Hepatocyte (in vitro differentiated cells): Measurements from ENCODE around the gene KIAA0753. TPM values are rescaled to one million over a fixed set of nuclear protein-coding genes. Genes with fewer than 3 reads are reported as not detected.
"Not testable (repeated sequence)": the region's sequence is repeated elsewhere in the genome, so short reads cannot be mapped to it uniquely, and the experiment has no call there.

Experiments used
- DNase-seq: peaks from one replicate; pipeline ENCODE4 v3.0.0-alpha.2; 2016; ENCODE audit warnings: low spot score
- H2AFZ ChIP-seq: fragments of 200-600 bp; sonication (generic); 2 replicates; pipeline ENCODE4 v1.6.0; 2016; ENCODE audit warnings: antibody characterized with exemption, mild to moderate bottlenecking
- H3K27ac ChIP-seq: fragments of 200-600 bp; sonication (generic); 2 replicates; pipeline ENCODE4 v1.5.1; 2016; ENCODE audit warnings: mild to moderate bottlenecking
- H3K27me3 ChIP-seq: fragments of 200-600 bp; sonication (generic); 2 replicates; pipeline ENCODE4 v1.6.1; 2016
- H3K36me3 ChIP-seq: fragments of 200-600 bp; sonication (generic); replicated peaks from 2 replicates; pipeline ENCODE4 v1.5.1; 2016; ENCODE audit warnings: low read depth; ENCODE audit not compliant: insufficient read depth
- H3K4me1 ChIP-seq: fragments of 200-600 bp; sonication (generic); 2 replicates; pipeline ENCODE4 v1.5.1; 2016; ENCODE audit warnings: mild to moderate bottlenecking, moderate library complexity; ENCODE audit not compliant: insufficient read depth
- H3K4me2 ChIP-seq: fragments of 200-600 bp; sonication (generic); 2 replicates; pipeline ENCODE4 v1.6.0; 2016
- H3K4me3 ChIP-seq: fragments of 200-600 bp; sonication (generic); 2 replicates; pipeline ENCODE4 v1.5.1; 2016; ENCODE audit warnings: mild to moderate bottlenecking
- H3K79me2 ChIP-seq: fragments of 200-600 bp; sonication (generic); 2 replicates; pipeline ENCODE4 v1.6.0; 2017; ENCODE audit warnings: mild to moderate bottlenecking
- H3K9me2 ChIP-seq: fragments of 200-600 bp; sonication (generic); replicated peaks from 2 replicates; pipeline ENCODE4 v1.6.0; 2017; ENCODE audit warnings: mild to moderate bottlenecking; ENCODE audit not compliant: insufficient read depth
- H3K9me3 ChIP-seq: fragments of 200-600 bp; sonication (generic); 2 replicates; pipeline ENCODE4 v1.5.1; 2016; ENCODE audit warnings: low read depth, mild to moderate bottlenecking
- H4K20me1 ChIP-seq: fragments of 200-600 bp; sonication (generic); 2 replicates; pipeline ENCODE4 v1.6.0; 2016; ENCODE audit warnings: mild to moderate bottlenecking; ENCODE audit not compliant: insufficient read depth, poor library complexity, severe bottlenecking
- EZH2 ChIP-seq: fragments of 200-600 bp; sonication (generic); IDR thresholded peaks from 2 replicates; pipeline ENCODE4 v1.6.1; 2016; ENCODE audit warnings: antibody characterized with exemption, mild to moderate bottlenecking, borderline replicate concordance
- EZH2phosphoT487 ChIP-seq: fragments of 200-600 bp; sonication (generic); IDR thresholded peaks from one replicate; pipeline ENCODE4 v1.6.1; 2018; ENCODE audit warnings: antibody characterized with exemption, mild to moderate bottlenecking, low read depth, moderate library complexity; ENCODE audit not compliant: unreplicated experiment, severe bottlenecking
- WGBS: methylation state at CpG from one replicate; pipeline ENCODE4 v1.1.6; 2016; ENCODE audit warnings: low lambda C conversion rate; ENCODE audit errors: missing lambda C conversion rate; 5-methylcytosine and 5-hydroxymethylcytosine counted together
- polyA plus RNA-seq: library from polyadenylated mRNA; unstranded; fragments of >200 nt; fragmentation: Nextera tagmentation; extraction: Ambion mirVana; gene quantifications from 2 replicates; pipeline ENCODE4 v1.2.1, GENCODE V29; 2016
- total RNA-seq: library from RNA; depleted of rRNA; stranded (reverse); fragments of >200 nt; gene quantifications from 2 replicates; pipeline ENCODE4 v1.2.3, GENCODE V29; 2014
- TF ChIP-seq, protein P1 (sequence below): fragments of 200-600 bp; sonication (generic); IDR thresholded peaks from 2 replicates; pipeline ENCODE4 v1.5.1; 2016; ENCODE audit warnings: antibody characterized with exemption, mild to moderate bottlenecking; ENCODE audit not compliant: poor library complexity

KIAA0753 gene
- total and polyA plus RNA-seq, 2 experiments from 2014 or later = 6.0 to 12.0 TPM

DNA sequence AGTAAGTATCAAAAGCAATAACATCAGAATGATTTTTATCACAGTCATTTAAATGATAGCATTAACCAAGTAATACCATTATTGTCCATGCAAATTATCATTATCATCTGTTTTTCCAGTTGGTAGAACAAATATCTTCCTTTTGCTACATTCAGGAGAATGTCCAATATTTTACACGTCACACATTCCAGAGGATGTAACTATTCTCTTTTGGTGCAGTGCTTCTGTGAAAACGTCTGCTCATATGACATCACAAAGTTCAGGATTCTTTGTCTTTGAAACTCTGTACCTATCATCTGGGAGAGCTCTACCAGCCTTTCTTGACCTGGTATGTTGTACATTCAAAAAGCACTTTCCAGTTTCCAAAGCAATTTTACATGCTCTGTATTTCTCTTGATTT, 44.0 kb downstream of the KIAA0753 start:
- Histone ChIP-seq H2AFZ (no peak overlapping the region), H3K9me3 (no peaks in the 10 kb centered on the region), H3K36me3 (no peaks in the 10 kb centered on the region), H3K27ac (no peak overlapping the region), H3K9me2 (no peaks in the 10 kb centered on the region), H4K20me1 (no peaks in the 10 kb centered on the region), H3K4me3 (no peak overlapping the region), H3K4me2 (no peak overlapping the region), H3K79me2 (no peaks in the 10 kb centered on the region), H3K27me3 (no peaks in the 10 kb centered on the region), H3K4me1 (peaks cover 11% of the 10 kb centered on the region)
- DNase-seq = no peak
- WGBS = 83% methylated on average over 2 of the region's 2 CpGs
- no peak for TF ChIP-seq EZH2phosphoT487
- TF ChIP-seq, protein P1, sequence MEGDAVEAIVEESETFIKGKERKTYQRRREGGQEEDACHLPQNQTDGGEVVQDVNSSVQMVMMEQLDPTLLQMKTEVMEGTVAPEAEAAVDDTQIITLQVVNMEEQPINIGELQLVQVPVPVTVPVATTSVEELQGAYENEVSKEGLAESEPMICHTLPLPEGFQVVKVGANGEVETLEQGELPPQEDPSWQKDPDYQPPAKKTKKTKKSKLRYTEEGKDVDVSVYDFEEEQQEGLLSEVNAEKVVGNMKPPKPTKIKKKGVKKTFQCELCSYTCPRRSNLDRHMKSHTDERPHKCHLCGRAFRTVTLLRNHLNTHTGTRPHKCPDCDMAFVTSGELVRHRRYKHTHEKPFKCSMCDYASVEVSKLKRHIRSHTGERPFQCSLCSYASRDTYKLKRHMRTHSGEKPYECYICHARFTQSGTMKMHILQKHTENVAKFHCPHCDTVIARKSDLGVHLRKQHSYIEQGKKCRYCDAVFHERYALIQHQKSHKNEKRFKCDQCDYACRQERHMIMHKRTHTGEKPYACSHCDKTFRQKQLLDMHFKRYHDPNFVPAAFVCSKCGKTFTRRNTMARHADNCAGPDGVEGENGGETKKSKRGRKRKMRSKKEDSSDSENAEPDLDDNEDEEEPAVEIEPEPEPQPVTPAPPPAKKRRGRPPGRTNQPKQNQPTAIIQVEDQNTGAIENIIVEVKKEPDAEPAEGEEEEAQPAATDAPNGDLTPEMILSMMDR = no peak
- no peak for TF ChIP-seq EZH2

DNA sequence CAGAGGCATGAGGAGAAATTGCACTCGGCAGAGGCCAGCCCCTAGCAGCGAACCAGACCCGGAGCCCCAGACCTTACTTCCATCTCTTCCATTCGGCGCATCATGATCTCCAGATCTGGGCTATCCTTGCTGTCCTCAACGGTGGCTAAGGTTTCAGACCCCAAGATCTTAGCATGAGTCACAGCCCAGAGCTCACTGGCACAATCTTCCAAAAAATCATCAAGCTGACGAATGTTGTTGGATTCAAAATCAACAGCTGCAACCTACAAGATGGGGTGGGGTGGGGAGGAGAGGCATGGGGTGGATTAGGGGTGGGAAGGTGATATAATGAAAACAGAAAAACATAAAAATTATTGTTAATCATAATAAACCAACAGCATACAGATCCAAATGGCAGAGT, 44.4 kb downstream of the KIAA0753 start:
- 95% methylated on average over 7 of the region's 7 CpGs for WGBS
- Histone ChIP-seq H2AFZ (no peak overlapping the region), H3K9me3 (no peaks in the 10 kb centered on the region), H3K79me2 (no peaks in the 10 kb centered on the region), H3K4me1 (peaks cover 13% of the 10 kb centered on the region), H3K27ac (no peak overlapping the region), H3K27me3 (no peaks in the 10 kb centered on the region), H3K9me2 (no peaks in the 10 kb centered on the region), H3K4me3 (no peak overlapping the region), H3K4me2 (no peak overlapping the region), H3K36me3 (no peaks in the 10 kb centered on the region), H4K20me1 (no peaks in the 10 kb centered on the region)
- no peak for TF ChIP-seq EZH2phosphoT487
- no peak for TF ChIP-seq EZH2
- TF ChIP-seq, protein P1 = no peak
- DNase-seq = no peak

DNA sequence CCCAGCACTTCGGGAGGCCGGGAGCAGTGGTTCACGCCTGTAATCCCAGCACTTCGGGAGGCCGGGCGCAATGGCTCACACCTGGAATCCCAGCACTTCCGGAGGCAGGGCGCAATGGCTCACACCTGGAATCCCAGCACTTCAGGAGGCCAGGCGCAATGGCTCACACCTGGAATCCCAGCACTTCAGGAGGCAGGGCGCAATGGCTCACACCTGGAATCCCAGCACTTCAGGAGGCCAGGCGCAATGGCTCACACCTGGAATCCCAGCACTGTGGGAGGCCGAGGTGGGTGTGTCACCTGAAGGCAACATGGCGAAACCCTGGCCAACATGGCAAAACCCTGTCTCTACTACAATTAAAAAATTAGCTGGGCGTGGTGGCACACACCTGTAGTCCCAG, 47.1 kb downstream of the KIAA0753 start:
- not testable (repeated sequence) for H3K27me3 ChIP-seq, H3K4me3 ChIP-seq, H3K9me2 ChIP-seq, H4K20me1 ChIP-seq, H3K4me2 ChIP-seq, H3K27ac ChIP-seq, H3K79me2 ChIP-seq, DNase-seq, H2AFZ ChIP-seq, H3K36me3 ChIP-seq, H3K9me3 ChIP-seq
- WGBS = 98% methylated on average over 14 of the region's 14 CpGs
- peaks cover 14% of the 10 kb centered on the region for H3K4me1 ChIP-seq

DNA sequence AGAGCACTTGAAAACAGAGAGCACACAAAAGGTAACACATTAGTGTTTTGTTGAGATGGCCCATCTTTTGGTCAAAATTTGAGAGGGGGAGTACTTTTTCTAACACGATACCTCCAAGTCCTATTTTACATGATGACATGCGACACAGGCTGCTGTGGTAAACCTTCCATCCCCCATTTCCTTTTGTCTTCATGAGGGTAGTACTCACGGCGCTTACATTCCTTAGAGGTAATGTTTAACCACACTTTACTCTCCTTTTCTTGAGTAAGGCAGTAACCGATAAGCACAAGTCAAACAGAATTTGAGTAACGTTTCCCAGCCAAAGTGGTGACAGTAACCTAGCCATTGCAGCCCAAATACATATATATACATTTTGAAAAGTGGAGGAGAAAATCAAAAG, 48.3 kb downstream of the KIAA0753 start:
- Histone ChIP-seq H3K4me1 (peaks cover 14% of the 10 kb centered on the region), H4K20me1 (no peaks in the 10 kb centered on the region), H3K4me2 (peak overlapping the region; percentile 52), H3K4me3 (no peak overlapping the region), H3K79me2 (no peaks in the 10 kb centered on the region), H3K36me3 (no peaks in the 10 kb centered on the region), H2AFZ (no peak overlapping the region), H3K9me2 (no peaks in the 10 kb centered on the region), H3K27ac (peak overlapping the region; percentile 81), H3K27me3 (no peaks in the 10 kb centered on the region), H3K9me3 (no peaks in the 10 kb centered on the region)
- TF ChIP-seq EZH2 = no peak
- TF ChIP-seq, protein P1 = no peak
- TF ChIP-seq EZH2phosphoT487 = no peak
- 53% methylated on average over 6 of the region's 6 CpGs for WGBS
- DNase-seq = peak; percentile 41
